ENCODE results near the gene IRF9.

The IRF9 gene

DNA sequence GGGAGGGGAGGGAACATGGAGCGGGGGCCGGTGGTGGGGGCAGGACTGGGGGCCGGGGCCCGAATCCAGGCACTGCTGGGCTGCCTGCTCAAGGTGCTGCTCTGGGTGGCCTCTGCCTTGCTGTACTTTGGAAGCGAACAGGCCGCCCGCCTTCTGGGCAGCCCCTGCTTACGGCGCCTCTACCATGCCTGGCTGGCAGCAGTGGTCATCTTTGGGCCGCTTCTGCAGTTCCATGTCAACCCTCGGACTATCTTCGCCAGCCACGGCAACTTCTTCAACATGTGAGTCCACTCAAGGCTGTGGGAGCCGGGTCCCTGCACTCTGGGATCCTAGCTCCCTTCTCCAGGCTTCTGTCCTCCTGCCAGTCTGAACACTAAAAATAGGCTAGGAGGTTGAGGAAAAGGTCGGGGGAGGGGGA is 29.5 kb upstream of the IRF9 start:
- no peak for DNase-seq

DNA sequence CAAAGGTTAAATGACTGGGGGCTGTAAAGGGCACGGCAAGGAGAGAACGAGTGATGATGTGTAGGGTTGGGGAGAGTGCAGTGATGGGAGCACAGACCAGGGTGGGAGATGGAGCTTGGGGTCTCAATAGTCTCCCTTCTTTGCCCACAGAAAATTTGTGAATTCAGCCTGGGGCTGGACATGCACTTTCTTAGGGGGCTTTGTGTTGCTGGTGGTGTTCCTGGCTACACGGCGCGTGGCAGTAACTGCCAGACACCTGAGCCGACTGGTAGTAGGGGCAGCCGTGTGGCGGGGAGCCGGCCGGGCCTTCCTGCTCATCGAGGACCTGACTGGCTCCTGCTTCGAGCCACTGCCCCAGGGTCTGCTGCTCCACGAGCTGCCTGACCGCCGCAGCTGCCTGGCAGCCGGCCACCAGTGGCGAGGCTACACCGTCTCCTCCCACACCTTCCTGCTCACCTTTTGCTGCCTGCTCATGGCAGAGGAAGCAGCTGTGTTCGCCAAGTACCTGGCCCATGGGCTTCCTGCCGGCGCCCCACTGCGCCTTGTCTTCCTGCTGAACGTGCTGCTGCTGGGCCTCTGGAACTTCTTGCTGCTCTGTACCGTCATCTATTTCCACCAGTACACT is 28.9 kb upstream of the IRF9 start:
- no peak for DNase-seq

DNA sequence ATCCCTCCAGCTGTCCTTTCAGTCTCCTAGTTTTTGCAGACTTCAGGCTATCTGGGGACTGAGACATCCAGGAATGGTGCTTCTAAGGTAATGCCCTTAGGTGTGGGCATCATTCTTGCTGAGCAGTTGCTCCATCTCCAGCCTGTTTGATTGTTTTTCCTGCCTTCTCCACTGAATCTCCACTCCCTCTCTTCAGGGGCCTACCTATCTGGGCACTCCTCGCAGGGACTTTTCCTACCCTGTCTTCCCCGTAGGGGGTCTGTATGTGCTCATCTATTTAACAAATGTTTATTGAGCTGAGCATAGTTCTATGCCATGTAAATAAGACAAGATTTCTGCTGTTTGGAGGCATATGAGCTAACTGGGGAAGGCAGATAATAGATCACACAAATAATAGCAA is 28.1 kb upstream of the IRF9 start:
- no peak for DNase-seq

DNA sequence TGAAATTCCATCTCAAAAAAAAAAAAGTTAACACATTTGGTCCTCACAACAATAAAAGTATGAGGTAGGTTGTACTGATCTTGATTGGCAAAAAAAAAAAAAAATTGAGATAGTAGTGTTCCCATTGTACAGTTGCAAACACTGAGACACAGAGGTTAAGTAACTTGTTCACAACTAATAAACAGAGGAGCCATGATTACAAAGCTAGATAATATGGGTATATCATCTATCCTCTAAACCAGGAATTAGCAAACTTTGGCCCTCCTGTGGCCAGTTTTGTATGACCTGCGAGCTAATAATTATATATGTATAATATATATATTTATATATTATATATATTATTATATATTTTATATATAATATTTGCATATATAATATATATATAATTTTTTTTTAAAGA is 27.3 kb upstream of the IRF9 start:
- DNase-seq, result no peak

DNA sequence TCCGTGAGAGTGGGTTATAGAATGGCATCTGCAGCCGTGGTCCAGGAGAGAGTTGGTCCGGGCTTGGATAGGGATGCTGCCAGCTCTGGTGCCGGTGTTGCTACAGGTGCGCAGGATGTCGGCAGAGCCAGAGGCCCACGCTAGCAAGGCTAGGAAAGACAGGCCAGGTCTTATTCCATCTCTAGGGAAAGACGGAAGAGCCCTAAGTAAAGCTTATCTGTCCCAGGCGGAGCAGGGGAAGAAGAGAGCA is 25.6 kb upstream of the IRF9 start:
- no peak for DNase-seq

DNA sequence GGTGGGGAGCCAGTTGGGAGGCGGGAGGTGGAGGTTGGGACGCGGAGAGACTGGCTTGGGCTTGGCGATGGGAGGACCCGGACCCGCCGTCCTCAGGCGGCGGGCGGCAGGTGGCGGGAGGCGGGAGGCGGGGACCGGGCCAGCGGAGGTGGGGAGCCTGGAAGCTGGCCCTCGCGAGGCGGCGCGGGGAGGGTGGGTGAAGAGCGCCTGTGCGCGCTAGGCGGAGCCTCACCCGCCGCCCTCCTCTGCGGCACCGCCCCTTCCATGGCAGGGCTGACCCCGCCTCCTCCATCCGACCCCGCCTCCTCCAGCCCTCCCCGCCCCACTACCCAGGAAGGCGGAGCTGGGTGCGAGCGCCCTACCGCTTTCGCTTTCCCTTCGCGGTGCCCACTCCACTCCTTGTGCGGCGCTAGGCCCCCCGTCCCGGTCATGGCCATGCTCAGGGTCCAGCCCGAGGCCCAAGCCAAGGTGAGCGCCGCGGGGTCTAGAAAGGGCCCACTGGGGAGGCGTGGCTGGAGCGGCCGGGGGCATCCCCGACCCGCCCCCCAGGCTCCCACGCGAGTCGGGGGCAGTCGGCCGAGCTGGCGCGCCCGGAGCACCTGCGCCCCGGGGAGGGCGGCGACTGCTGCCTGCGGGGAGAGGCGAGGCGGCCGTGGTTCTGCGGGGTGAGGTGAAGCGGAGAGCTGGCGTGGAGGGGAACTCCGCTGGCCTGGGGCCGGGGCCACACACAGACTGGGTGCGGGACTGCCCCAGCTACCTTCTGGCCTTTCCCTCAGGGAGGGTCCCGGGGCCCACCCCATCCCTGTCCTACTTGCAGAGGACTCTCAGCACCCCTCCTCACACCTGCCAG is 25.0 kb upstream of the IRF9 start, which contains the start of gene PSME1:
Gene PSME1 (plus strand): TSS at position 361 of the 850 bp plus-strand sequence. CDS start 69 bp downstream, at position 430.
- DNase-seq, result peak; percentile 29 to 94 (median 88)

DNA sequence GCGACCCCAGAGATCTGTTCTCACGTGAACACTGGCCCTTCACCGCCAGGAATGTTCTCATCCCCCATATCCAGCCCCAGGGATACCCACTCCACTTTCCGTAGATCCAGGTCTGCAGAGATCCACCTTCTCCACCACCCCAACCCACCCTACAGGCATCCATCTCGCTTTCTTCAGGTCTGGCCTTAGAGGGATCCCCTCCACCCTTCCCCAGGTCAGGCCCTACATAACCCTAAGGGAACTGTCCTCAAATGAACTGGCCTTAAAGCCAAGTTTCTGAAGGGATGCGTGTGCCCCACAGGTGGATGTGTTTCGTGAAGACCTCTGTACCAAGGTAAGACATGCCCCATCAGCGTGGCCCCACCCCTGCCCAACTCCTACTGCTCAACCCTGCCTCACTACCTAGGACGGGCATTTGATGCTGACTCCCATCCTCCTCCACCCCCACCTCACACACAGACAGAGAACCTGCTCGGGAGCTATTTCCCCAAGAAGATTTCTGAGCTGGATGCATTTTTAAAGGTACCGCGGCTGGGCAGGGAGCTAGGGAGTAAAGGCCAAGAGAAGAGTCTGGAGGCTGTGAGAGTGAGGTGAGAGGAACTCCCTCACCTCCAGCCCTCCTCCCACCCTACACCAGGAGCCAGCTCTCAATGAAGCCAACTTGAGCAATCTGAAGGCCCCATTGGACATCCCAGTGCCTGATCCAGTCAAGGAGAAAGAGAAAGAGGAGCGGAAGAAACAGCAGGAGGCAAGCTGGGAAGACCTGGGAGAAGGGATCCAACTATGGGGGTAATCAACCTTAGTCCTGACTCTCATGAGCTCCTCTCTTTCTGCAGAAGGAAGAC is 24.2 kb upstream of the IRF9 start:
- no peak for DNase-seq

DNA sequence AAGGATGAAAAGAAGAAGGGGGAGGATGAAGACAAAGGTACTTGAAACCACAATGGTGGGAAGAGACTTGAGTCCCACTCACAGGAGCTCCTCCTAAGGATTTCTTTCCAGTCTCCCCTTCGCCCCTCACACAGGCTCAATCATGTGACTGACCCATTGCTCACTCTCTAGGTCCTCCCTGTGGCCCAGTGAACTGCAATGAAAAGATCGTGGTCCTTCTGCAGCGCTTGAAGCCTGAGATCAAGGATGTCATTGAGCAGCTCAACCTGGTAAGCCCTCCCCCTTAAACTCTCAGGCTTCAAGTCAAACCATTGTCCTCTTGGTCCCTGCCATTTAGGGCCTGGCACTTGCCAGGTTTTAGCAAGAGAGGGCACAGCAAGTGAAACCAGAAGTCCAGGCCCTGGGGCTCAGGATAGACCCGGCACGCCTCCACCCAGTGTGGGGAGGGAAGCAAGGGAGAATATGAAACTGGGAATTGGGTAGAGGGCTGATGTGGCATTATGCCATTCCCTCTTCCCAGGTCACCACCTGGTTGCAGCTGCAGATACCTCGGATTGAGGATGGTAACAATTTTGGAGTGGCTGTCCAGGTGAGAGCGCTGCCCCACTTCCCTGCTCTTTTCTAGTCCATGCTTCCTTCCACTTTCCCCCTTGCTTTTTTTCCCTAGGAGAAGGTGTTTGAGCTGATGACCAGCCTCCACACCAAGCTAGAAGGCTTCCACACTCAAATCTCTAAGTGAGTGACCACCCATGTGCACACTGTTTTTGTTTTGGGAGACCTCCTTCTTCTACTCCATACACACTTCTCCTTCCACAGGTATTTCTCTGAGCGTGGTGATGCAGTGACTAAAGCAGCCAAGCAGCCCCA is 23.3 kb upstream of the IRF9 start:
- no peak for DNase-seq

DNA sequence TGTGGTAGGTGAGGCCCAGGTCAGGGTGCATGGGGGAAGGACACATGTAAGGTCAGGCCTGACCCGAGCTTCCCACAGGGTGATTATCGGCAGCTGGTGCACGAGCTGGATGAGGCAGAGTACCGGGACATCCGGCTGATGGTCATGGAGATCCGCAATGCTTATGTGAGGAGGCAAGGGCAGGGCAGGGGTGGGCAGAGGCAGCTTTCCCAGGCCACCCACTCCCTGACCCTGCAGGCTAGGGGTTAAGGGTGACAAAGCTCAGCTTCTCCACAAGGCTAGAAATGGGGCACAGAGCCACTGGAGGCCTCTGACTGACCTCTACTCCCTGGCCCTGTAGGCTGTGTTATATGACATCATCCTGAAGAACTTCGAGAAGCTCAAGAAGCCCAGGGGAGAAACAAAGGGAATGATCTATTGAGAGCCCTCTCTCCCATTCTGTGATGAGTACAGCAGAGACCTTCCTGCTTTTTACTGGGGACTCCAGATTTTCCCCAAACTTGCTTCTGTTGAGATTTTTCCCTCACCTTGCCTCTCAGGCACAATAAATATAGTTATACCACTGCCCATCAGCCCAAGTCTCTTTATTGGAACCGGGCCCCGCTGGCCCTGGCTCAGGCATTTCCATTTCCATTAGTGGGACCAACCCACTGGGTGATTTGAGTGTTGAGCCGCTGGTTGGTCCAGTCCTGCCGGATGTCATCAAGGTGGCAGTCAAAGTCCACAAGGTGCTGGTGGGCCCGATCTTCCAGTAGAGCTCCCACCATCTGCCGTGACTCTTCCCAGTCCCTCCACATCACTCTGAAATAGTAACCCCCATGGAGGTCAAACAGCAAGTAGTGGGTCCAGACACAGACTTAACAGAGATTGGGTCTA is 22.4 kb upstream of the IRF9 start:
- no peak for DNase-seq

DNA sequence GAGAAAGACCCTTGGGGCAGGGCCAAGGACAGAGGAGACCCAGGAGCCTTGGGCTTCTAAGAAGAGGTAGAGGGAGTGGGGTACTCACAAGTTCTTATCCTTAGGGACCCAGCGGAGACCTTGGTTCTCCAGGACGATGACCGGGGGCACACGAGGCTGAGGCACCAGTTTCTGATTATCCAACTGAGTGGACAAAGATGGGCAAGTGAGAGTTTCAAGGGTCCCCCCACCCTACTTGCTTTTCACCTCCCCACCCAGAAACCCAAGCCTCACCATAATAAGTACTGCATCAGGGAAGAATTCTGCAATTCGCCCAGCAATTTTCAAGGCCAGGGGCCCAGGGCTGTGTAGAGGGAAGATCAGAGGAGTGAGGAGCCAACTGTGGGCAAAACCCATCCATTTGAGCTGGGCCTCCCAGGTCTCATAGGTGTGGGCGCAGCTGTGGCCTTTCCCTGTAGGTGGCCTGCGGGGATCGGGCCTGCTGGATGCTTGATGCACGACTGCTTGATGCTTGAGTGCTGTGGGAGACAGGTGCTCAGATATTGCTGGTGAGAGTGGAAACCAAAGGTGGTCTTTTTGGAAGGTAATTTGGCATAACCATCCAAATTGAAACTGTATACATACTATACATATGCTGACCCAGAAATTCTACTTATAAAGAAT is 21.7 kb upstream of the IRF9 start:
- DNase-seq, result no peak

DNA sequence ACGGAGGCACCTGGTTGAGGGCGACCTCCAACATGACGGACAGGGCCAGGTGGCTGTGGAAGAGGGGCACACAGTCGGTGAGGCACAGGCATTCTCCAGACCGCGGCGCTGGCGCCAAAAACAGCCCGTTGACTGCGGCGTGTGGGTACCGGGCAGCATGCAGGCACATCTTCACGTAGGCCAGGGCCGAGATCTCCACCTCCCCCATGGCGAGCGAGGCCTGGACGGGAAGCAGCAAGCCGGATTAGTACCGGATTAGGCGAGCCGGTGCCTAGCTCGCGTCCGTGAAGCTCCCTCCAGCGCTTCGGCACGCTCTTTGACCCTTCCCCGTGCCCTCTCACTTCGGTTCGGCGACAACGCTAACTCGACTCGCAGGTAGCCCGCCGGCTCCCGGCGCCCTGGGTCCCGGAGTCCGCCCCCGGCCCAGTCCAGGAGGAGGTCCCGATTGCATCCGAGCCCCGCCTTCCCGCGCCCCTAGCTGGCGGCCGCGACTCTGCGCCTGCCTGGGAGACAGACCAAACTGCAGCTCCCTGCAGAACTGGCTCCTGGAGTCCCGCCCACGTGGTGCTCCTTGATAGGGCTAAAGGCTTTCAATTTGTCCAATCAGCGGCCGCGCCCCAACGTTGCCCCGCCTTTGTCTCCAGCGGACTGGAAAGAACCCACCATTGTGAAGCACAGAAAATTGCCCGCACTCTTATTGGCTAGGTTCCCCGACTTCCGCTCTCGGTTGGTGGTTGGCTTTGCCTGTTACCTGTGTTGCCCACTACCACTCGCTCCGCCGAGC is 19.8 kb upstream of the IRF9 start, which contains the start of gene EMC9:
Gene EMC9 (minus strand): TSS at position 495 of the 784 bp plus-strand sequence. CDS start 287 bp downstream, at position 208.
- peak; percentile 90 to 99 (median 98) for DNase-seq

DNA sequence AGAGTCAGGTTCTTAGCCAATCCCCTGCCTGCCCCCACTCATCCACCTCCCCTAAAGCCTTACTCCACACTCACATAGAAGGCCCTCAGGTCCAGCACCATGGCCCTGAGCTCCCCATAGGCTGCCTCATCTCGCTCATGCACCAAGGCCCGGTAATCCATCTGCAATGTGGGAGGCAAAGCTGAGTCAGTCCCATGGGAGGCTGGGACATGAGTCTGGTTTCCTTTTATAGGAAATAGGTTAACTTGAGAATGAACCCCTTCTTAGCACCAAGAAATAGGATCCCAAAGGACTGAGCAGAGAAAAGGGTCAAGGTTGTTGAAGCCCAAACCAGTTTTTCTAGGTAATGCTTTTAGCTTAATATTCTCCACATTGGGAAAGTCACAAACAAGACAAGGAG is 17.6 kb upstream of the IRF9 start:
- DNase-seq, result no peak

DNA sequence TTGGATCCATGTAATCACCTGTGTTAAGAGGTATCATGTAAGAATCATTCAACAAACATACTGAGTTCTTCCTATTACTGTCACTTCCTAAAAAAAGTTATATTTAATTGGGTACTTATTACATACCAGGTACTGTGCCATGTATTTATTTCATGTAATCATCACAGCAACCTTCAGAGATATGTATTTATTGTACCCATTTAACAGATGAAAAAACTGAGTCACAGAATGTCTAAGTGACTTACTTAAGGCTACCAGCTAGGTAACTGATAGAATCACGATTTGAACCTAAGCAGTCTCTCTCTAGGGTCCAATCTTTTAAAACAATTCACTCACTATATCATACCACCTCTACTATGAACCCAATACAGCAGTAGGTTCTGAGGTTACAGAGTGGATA is 16.6 kb upstream of the IRF9 start:
- no peak for DNase-seq

DNA sequence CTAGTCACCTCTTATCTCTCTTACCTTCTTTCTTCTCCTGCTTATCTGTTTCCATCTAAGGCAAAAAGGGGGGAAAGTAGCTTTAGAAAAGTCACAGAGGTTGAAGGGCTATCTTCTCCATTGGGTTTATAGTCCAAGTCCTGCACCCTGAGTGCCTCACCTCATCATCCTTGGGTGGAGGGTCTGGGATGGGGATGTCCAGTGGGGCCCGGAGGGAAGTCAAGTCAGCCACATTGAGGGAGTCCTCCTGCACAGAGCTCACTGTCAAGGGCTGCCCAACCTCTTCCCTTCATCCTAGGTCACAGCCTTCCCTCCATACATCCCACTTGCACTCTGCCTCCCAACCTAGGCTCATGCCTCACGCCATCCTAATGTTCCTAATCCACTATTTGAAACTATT is 15.8 kb upstream of the IRF9 start:
- no peak for DNase-seq

DNA sequence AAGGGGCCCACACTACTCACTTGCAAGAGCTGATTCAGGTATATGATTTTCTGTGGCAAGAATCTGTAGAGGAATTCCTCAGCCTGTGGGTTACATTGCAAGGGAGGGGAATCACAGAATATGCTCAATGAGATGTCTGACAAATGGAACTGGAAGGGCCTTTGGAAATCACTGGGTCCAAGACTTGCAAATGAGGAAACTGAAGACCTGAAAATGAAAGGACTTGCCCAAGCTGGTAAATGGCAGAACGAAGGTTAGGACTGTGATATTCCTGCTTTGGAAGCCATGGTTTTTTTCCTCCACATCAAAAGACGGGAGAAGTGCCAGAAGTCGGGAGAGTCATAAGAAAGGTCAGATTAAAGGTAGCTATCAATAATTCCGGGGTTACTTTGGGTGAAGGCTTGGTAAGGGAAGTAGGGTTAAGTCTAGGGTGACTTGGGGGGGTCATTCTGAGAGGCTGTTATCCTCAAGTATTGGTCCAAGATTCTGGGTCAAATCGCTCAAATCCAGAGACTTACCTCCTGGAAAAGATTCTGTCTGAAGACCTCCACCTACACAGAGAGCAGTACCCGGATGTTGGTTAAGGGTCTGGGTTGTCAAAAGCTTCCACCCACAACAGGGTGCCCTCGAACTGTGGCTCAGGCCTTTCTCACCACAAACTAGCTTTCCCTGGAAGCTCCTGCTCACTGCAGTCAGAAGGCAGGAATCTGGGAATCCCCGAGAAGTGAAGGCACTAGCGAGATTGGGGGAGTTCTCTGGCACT is 15.2 kb upstream of the IRF9 start:
- DNase-seq, result no peak

DNA sequence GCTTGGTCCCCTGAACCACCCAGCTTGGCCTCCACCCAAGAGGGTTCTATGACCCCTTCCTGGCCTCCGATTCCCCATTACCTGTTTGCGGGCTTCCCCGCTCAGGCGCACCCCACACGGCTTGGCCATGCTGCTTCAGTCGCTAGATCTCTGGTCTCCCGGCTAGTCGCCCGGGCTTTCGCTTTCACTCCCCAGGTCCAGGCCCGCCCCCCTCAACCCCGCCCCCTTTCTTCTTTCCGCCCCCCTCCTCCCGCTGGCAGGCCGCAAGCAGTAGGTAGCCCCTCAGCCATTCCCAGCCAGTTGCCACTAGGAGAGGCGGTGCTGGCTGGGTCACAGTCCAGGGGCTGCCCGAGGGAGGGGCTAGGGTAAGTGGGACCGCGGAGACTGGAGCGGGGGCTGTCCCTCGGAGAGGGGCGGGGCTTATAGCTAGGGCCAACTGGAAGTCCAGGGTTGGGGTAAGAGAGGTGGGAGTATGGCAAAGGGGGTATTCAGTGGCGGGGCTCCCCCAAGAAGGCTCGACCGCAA is 14.6 kb upstream of the IRF9 start, which contains the start of gene PSME2:
Gene PSME2 (minus strand): TSS at position 158 of the 525 bp plus-strand sequence. CDS start 29 bp downstream, at position 129.
- DNase-seq, result peak; percentile 46 to 94 (median 87)

DNA sequence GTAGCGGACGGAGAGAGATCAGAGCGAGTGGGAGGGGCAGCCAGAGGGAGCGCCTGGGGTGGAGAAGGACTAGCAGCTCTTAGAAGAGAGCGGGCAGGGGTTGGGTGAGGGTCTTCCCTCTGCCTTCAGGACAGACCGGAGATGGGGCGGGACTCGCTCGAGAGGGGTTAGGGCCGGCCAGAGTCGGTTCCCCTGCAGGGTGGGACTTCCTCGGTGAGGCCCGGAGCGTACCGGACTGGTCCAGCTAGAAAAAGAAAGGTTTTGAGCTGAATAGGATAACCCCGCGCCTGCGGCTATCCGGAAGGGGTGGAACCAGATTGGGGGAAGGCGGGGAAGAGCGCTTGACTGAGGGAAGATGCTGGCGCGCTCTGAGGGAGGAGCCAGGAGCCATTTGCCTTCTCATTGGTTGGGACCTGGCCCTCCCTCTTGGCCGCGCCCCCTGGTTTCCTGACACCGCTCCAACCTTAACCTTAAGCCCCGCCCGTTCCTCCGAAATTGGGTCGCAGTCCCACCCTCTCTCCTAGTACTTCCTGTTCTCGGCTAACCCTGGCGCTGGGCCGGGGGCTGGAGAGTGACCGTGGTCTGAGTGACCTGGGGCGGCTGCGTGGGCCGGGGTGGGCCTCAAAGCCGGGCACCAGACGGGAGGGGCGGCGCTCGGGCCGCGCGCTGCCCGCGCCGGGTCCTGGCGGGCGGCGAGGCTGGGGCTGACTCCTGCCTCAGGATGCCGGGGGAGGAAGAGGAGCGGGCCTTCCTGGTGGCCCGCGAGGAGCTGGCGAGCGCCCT is 13.9 kb upstream of the IRF9 start, which contains the start of gene RNF31:
Gene RNF31 (plus strand): TSS at position 521 of the 783 bp plus-strand sequence. CDS start 201 bp downstream, at position 722.
- peak; percentile 73 to 97 (median 94) for DNase-seq
